Calu3 (cell line): Measurements from ENCODE around the gene FRMPD2. TPM values are rescaled to one million over a fixed set of nuclear protein-coding genes. Genes with fewer than 3 reads are reported as not detected.
"Not testable (repeated sequence)": the region's sequence is repeated elsewhere in the genome, so short reads cannot be mapped to it uniquely, and the experiment has no call there.

Experiments
- BruUV-seq: library from RNA; stranded (reverse); fragments of 400-500 nt; replicated peaks from 2 replicates; lab custom pipeline; 2021; lab: Mats Ljungman, UMichigan
- CTCF ChIA-PET: fragments of 300-600 bp; sonication (Branson Sonifier 250); formaldehyde crosslinking; loops from one replicate; lab custom pipeline; 2022; ENCODE audit warnings: antibody characterized with exemption; lab: Charles Lee
- DNase-seq: peaks from one replicate; pipeline ENCODE4 v3.0.0; 2022
- H3K27ac Mint-ChIP-seq: one replicate; pipeline ENCODE4 v1.8.0; 2022; ENCODE audit warnings: mixed read lengths; ENCODE audit not compliant: unreplicated experiment
- H3K27me3 Mint-ChIP-seq: one replicate; pipeline ENCODE4 v1.8.0; 2022; ENCODE audit warnings: mixed read lengths; ENCODE audit not compliant: unreplicated experiment
- H3K36me3 Mint-ChIP-seq: one replicate; pipeline ENCODE4 v1.8.0; 2022; ENCODE audit warnings: mild to moderate bottlenecking, moderate library complexity, mixed read lengths; ENCODE audit not compliant: insufficient read depth, unreplicated experiment
- H3K4me1 Mint-ChIP-seq: one replicate; pipeline ENCODE4 v1.8.0; 2022; ENCODE audit warnings: mild to moderate bottlenecking, low read depth, mixed read lengths; ENCODE audit not compliant: unreplicated experiment
- H3K4me3 Mint-ChIP-seq: one replicate; pipeline ENCODE4 v1.8.0; 2022; ENCODE audit warnings: mild to moderate bottlenecking, low read depth, moderate library complexity, mixed read lengths; ENCODE audit not compliant: unreplicated experiment
- H3K9me3 Mint-ChIP-seq: one replicate; pipeline ENCODE4 v1.8.0; 2022; ENCODE audit warnings: low read depth, mixed read lengths; ENCODE audit not compliant: unreplicated experiment
- intact Hi-C: fragments of 100-400 bp; cut with micrococcal nuclease; formaldehyde crosslinking; loops from one replicate; pipeline ENCODE4 v1.10.0; 2022; ENCODE audit not compliant: unreplicated experiment
- total RNA-seq: library from RNA; stranded (reverse); gene quantifications from 2 replicates; pipeline ENCODE4 v1.2.3, GENCODE V29; 2022
- TF ChIP-seq, protein P1 (sequence below): fragments of 200-600 bp; IDR thresholded peaks from one replicate; pipeline ENCODE4 v1.8.0; 2022; ENCODE audit warnings: antibody characterized with exemption; ENCODE audit not compliant: unreplicated experiment

FRMPD2 gene
- total RNA-seq, 1 experiment from 2014 or later = 1.9 TPM

DNA sequence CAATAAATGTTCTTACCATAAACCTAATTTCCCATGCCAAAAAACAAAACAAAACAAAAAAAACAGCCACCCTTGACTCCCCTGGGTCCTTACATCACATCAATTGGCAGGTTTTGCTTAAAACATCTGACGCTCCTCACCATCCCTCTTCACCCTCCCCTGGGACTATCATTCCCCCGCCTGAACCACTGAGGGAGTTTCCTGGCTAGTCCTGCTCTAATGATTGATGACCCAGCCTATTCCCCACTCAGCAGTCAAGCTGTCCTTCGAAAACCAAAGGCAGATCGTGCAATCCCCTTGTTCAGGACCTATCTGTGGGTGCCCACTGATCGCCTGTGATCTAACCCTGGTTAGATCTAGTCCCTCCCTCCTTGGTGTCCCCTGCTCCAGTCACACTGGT is 11.2 kb upstream of the FRMPD2 start:
- intact Hi-C loops = no loop called here
- H3K4me3 Mint-ChIP-seq = no peak overlapping the region
- no peak for DNase-seq
- peaks cover 46% of the 10 kb centered on the region for H3K27me3 Mint-ChIP-seq
- BruUV-seq = no TSS peak
- peaks cover 29% of the 10 kb centered on the region for H3K4me1 Mint-ChIP-seq
- H3K27ac Mint-ChIP-seq = no peak overlapping the region
- TF ChIP-seq, protein P1, sequence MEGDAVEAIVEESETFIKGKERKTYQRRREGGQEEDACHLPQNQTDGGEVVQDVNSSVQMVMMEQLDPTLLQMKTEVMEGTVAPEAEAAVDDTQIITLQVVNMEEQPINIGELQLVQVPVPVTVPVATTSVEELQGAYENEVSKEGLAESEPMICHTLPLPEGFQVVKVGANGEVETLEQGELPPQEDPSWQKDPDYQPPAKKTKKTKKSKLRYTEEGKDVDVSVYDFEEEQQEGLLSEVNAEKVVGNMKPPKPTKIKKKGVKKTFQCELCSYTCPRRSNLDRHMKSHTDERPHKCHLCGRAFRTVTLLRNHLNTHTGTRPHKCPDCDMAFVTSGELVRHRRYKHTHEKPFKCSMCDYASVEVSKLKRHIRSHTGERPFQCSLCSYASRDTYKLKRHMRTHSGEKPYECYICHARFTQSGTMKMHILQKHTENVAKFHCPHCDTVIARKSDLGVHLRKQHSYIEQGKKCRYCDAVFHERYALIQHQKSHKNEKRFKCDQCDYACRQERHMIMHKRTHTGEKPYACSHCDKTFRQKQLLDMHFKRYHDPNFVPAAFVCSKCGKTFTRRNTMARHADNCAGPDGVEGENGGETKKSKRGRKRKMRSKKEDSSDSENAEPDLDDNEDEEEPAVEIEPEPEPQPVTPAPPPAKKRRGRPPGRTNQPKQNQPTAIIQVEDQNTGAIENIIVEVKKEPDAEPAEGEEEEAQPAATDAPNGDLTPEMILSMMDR = no peak
- CTCF ChIA-PET = no interaction called here
- H3K36me3 Mint-ChIP-seq = no peaks in the 10 kb centered on the region
- H3K9me3 Mint-ChIP-seq = peaks cover 4% of the 10 kb centered on the region

DNA sequence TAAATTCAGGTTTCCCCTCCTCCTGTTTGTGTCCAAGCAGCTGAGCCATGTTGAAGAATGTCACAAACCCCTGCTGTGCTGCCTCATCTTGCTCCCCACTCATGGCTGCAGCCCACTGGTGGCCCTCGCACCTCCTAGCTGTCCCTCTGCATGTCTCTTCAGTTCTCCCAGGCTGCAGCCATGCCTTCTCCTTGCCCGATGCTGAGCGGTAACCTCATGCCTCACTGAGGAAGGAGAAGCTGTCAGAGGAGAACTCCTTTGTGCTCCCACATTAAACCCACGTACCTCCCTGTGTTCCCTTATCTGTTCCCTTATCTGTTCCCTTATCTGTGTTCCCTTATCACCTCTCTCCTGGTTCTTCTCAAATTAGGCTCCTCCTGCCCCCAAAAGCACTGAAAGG is 10.3 kb upstream of the FRMPD2 start:
- no TSS peak for BruUV-seq
- H3K9me3 Mint-ChIP-seq = peaks cover 4% of the 10 kb centered on the region
- H3K36me3 Mint-ChIP-seq = no peaks in the 10 kb centered on the region

GRCh38 chr10:48284002-48284546 is 9.6 kb upstream of the FRMPD2 start:
- BruUV-seq = no TSS peak
- Mint-ChIP-seq H3K4me3 (no peak overlapping the region), H3K36me3 (no peaks in the 10 kb centered on the region), H3K27ac (no peak overlapping the region), H3K9me3 (peaks cover 4% of the 10 kb centered on the region), H3K27me3 (peaks cover 58% of the 10 kb centered on the region), H3K4me1 (peaks cover 18% of the 10 kb centered on the region)
- intact Hi-C loops = no loop called here
- CTCF ChIA-PET = no interaction called here
- DNase-seq = no peak
- TF ChIP-seq, protein P1 = no peak

More for the DNA sequence above, 10.3 kb upstream of the FRMPD2 start:
- CTCF ChIA-PET = no interaction called here
- no peak overlapping the region for H3K4me3 Mint-ChIP-seq
- peaks cover 20% of the 10 kb centered on the region for H3K4me1 Mint-ChIP-seq
- TF ChIP-seq, protein P1 = no peak
- H3K27ac Mint-ChIP-seq = no peak overlapping the region
- intact Hi-C loops = no loop called here
- H3K27me3 Mint-ChIP-seq = peaks cover 50% of the 10 kb centered on the region
- DNase-seq = no peak

DNA sequence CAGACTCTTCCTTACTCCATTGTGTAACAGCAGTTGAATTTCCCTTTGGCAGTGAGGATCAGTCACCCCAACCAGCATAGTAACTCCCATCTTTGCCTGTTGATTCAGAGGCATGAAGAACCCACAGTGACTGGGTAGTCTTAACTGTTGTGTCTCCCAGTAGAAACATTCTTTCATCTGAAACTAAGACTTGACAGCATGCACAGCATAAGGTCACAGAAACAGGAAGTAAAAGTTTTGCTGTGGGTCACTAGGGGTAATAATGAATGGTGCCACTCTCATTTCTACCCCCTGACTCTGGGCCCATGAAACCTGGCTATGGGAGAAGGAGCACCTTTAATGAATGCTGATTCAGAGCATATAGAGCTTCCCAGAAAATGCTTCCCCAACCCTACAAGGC is 8.3 kb upstream of the FRMPD2 start:
- Mint-ChIP-seq H3K9me3 (peaks cover 4% of the 10 kb centered on the region), H3K27ac (no peak overlapping the region), H3K27me3 (peaks cover 70% of the 10 kb centered on the region), H3K36me3 (no peaks in the 10 kb centered on the region), H3K4me3 (no peak overlapping the region), H3K4me1 (peaks cover 10% of the 10 kb centered on the region)
- intact Hi-C loops = no loop called here
- no TSS peak for BruUV-seq
- CTCF ChIA-PET = no interaction called here
- DNase-seq = no peak
- TF ChIP-seq, protein P1 = no peak

DNA sequence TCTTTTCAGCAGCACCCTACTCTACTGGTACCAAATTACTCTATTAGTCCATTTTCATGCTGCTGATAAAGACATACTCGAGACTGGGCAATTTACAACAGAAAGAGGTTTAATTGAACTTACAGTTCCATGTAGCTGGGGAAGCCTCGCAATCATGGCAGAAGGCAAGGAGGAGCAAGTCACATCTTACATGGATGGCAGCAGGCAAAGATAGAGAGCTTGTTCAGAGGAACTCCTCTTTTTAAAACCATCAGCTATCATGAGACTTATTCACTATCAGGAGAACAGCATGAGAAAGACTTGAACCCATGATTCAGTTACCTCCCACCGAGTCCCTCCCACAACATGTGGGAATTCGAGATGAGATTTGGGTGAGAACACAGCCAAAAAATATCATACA is 7.2 kb upstream of the FRMPD2 start:
- H3K27me3 Mint-ChIP-seq = peaks cover 73% of the 10 kb centered on the region
- H3K9me3 Mint-ChIP-seq, BruUV-seq, CTCF ChIA-PET, DNase-seq, H3K36me3 Mint-ChIP-seq, intact Hi-C loops, H3K27ac Mint-ChIP-seq, H3K4me1 Mint-ChIP-seq, H3K4me3 Mint-ChIP-seq: not testable (repeated sequence)
